ENCODE measurements around the gene NELFB.

NELFB gene

GRCh38 chr9:137254624-137255447 lies at the start of gene NELFB:
Gene NELFB, plus strand, starts transcription at chr9:137255327.
- no peak for TF ChIP-seq CTCF (IDR thresholded peaks at IDR 0.05)
- H3K27ac ChIP-seq, result peak within 1 kb of the TSS; percentile 45 to 81
- peak; percentile 91 for DNase-seq (ENCODE audit: low spot score)
- H3K4me3 ChIP-seq, result peak within 1 kb of the TSS; percentile 93

GRCh38 chr9:137206602-137207001 lies 48.5 kb upstream of the NELFB start:
- TF ChIP-seq CTCF (IDR thresholded peaks at IDR 0.05), result no peak
- DNase-seq (ENCODE audit: low spot score), result no peak
- Histone ChIP-seq H3K4me3 (peak overlapping the region; percentile 95), H3K27ac (no peak overlapping the region)

GRCh38 chr9:137211532-137211931 lies 43.6 kb upstream of the NELFB start:
- Histone ChIP-seq H3K4me3 (no peak overlapping the region), H3K27ac (no peak overlapping the region)
- no peak for TF ChIP-seq CTCF (IDR thresholded peaks at IDR 0.05)
- no peak for DNase-seq (ENCODE audit: low spot score)

GRCh38 chr9:137212520-137212919 lies 42.6 kb upstream of the NELFB start:
- TF ChIP-seq CTCF (IDR thresholded peaks at IDR 0.05), result no peak
- H3K4me3 ChIP-seq, result no peak overlapping the region
- DNase-seq (ENCODE audit: low spot score), result no peak
- H3K27ac ChIP-seq, result no peak overlapping the region

- no peak for TF ChIP-seq CTCF (IDR thresholded peaks at IDR 0.05)
- Histone ChIP-seq H3K27ac (no peak overlapping the region), H3K4me3 (no peak overlapping the region)
- DNase-seq (ENCODE audit: low spot score), result no peak
These were observed 41.7 kb upstream of the NELFB start for GRCh38 chr9:137213160-137214060.

- no peak for TF ChIP-seq CTCF (IDR thresholded peaks at IDR 0.05)
- no peak overlapping the region for H3K4me3 ChIP-seq
- H3K27ac ChIP-seq, result no peak overlapping the region
- DNase-seq (ENCODE audit: low spot score), result no peak
These were observed 40.5 kb upstream of the NELFB start for GRCh38 chr9:137214620-137215019.

Data from coronary artery (tissue), 2 donors.